Endothelial cell of umbilical vein (primary cell): ENCODE results near the gene TP53RK.

Experiments
- CTCF ChIP-seq, 2 donors: IDR thresholded peaks; 1 replicate in 1 of 2; 2 replicates in 1 of 2; pipeline ENCODE4 v1.5.1; 2011; ENCODE audit warnings: low read length in 2 of 2, mild to moderate bottlenecking in 2 of 2, moderate library complexity in 2 of 2, control low read depth in 1 of 2, inconsistent platforms in 1 of 2, low read depth in 1 of 2; ENCODE audit not compliant: insufficient read depth in 1 of 2; ENCODE audit errors: extremely low read depth in 1 of 2
- EZH2 ChIP-seq: IDR thresholded peaks from 2 replicates; pipeline ENCODE4 v1.6.1; 2012; ENCODE audit warnings: borderline replicate concordance, low read depth, mild to moderate bottlenecking, moderate library complexity, low read length, inconsistent platforms; ENCODE audit not compliant: severe bottlenecking
- FOS ChIP-seq: IDR thresholded peaks from 2 replicates; pipeline ENCODE4 v1.6.1; 2011; ENCODE audit warnings: mild to moderate bottlenecking, low read length, moderate library complexity, borderline replicate concordance; ENCODE audit not compliant: insufficient read depth
- GATA2 ChIP-seq: IDR thresholded peaks from 2 replicates; pipeline ENCODE4 v1.7.0; 2011; ENCODE audit warnings: low read depth, mild to moderate bottlenecking, moderate library complexity, mixed read lengths, low read length; ENCODE audit not compliant: insufficient read length, insufficient read depth
- JUN ChIP-seq: IDR thresholded peaks from 2 replicates; pipeline ENCODE4 v1.6.1; 2011; ENCODE audit warnings: borderline replicate concordance, low read depth; ENCODE audit not compliant: insufficient read length, insufficient read depth
- MYC ChIP-seq: IDR thresholded peaks from one replicate; pipeline ENCODE4 v1.6.1; 2011; ENCODE audit warnings: mild to moderate bottlenecking, low read depth, low read length
- POLR2A ChIP-seq: IDR thresholded peaks from 2 replicates; pipeline ENCODE4 v1.6.1; 2012; ENCODE audit warnings: low read depth, mild to moderate bottlenecking, control low read depth, low read length
- POLR2AphosphoS5 ChIP-seq: IDR thresholded peaks from 2 replicates; pipeline ENCODE4 v1.6.1; 2012; ENCODE audit warnings: low read depth, mild to moderate bottlenecking, control low read depth, low read length, moderate library complexity; ENCODE audit not compliant: insufficient read depth
- TF ChIP-seq, protein P1 (sequence below): IDR thresholded peaks from 2 replicates; pipeline ENCODE4 v1.6.1; 2011; ENCODE audit not compliant: insufficient read depth, insufficient read length

DNA sequence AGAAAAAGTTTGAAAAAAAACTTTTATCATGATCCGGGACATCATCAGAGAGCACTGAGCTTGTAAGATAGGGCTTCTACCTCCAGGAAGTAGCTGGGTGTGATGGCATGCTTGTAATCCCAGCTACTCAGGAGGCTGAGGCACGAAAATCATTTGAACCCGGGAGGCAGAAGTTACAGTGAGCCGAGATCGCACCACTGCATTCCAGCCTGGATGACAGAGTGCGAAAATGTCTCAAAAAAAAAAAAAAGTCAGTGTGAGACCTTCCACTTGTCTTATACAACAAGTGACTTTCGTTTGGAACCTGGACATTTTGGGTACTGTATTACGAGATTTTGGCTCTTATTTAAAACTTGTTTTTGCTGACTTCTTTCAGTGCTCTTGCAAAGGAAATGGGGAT is 32.1 kb downstream of the TP53RK start:
- TF ChIP-seq POLR2A (no peak), MYC (no peak), EZH2 (no peak), CTCF (IDR thresholded peaks at IDR 0.05; ENCODE audit: extremely low read depth in 1 of 2, insufficient read depth in 1 of 2, low read depth in 1 of 2, low read length in 2 of 2) (no peak), POLR2AphosphoS5 (no peak), FOS (no peak), JUN (no peak), GATA2 (no peak)
- TF ChIP-seq, protein P1, sequence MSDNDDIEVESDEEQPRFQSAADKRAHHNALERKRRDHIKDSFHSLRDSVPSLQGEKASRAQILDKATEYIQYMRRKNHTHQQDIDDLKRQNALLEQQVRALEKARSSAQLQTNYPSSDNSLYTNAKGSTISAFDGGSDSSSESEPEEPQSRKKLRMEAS = no peak
